Tibial nerve (tissue), 4 donors: ENCODE measurements around the gene CAPN14. TPM values are rescaled to one million over a fixed set of nuclear protein-coding genes. Genes with fewer than 3 reads are reported as not detected.

Source experiments
- DNase-seq, 2 donors: peaks; one replicate each; pipeline ENCODE4 v3.0.0-alpha.2; 2019; ENCODE audit warnings: low spot score in 2 of 2
- H3K27ac ChIP-seq, 4 donors: fragments of 200-600 bp; sonication (generic) in 3 of 4; one replicate each; pipeline ENCODE4 v1.5.1; 2017 to 2019; ENCODE audit warnings: mild to moderate bottlenecking in 1 of 4
- H3K27me3 ChIP-seq, 2 donors: fragments of 200-600 bp; sonication (generic) in 1 of 2; one replicate each; pipeline versions ENCODE4 v1.5.1 to v1.6.0; 2017 to 2019
- H3K36me3 ChIP-seq, 3 donors: fragments of 200-600 bp; sonication (generic); one replicate each; pipeline ENCODE4 v1.5.1; 2018 to 2019
- H3K4me1 ChIP-seq, 4 donors: fragments of 200-600 bp; sonication (generic) in 3 of 4; one replicate each; pipeline ENCODE4 v1.5.1; 2017 to 2019
- H3K4me3 ChIP-seq, 4 donors: fragments of 200-600 bp; sonication (generic) in 3 of 4; one replicate each; pipeline ENCODE4 v1.5.1; 2017 to 2019; ENCODE audit warnings: mild to moderate bottlenecking in 1 of 4, moderate library complexity in 1 of 4
- H3K9me3 ChIP-seq, 4 donors: fragments of 200-600 bp; sonication (generic) in 3 of 4; one replicate each; pipeline ENCODE4 v1.5.1; 2017 to 2019
- EP300 ChIP-seq, 2 donors: sonication (generic); formaldehyde crosslinking; IDR thresholded peaks; one replicate each; pipeline ENCODE4 v1.6.1; 2017; ENCODE audit warnings: antibody characterized with exemption in 2 of 2, mild to moderate bottlenecking in 1 of 2
- POLR2A ChIP-seq, 2 donors: fragments of 450-650 bp; IDR thresholded peaks; one replicate each; pipeline ENCODE4 v1.6.1; 2017; ENCODE audit warnings: antibody characterized with exemption in 2 of 2, mild to moderate bottlenecking in 2 of 2, moderate library complexity in 2 of 2
- WGBS, 2 donors: methylation state at CpG; one replicate each; pipeline ENCODE4 v1.1.5; 2018; 5-methylcytosine and 5-hydroxymethylcytosine counted together
- small RNA-seq: library from RNA; depleted of rRNA; stranded (forward); fragments of <200 nt; gene quantifications from one replicate; pipeline ENCODE3, GENCODE V24; 2016
- total RNA-seq, 4 donors: library from RNA; depleted of rRNA; stranded (reverse); fragments of >200 nt; gene quantifications; one replicate each; pipeline ENCODE4 v1.1.0, GENCODE V29; 2016
- TF ChIP-seq, protein P1 (sequence below), 5 experiments: fragments of 200-600 bp in 3 of 5; fragments of 450-650 bp in 2 of 5; sonication (generic) in 3 of 5; IDR thresholded peaks; one replicate each; pipeline ENCODE4 v1.5.1; 2016 to 2019; ENCODE audit warnings: antibody characterized with exemption in 5 of 5, mild to moderate bottlenecking in 3 of 5, moderate library complexity in 2 of 5

The CAPN14 gene
- total RNA-seq, 4 donors from 2014 or later: not detected

GRCh38 chr2:31125918-31126695 lies 91.2 kb downstream of the CAPN14 start:
- no peak for DNase-seq
- Histone ChIP-seq H3K36me3 (no peaks in the 10 kb centered on the region), H3K9me3 (no peaks in the 10 kb centered on the region), H3K27ac (no peak overlapping the region), H3K4me1 (no peaks in the 10 kb centered on the region), H3K27me3 (no peaks in the 10 kb centered on the region), H3K4me3 (no peak overlapping the region)
- TF ChIP-seq, protein P1, sequence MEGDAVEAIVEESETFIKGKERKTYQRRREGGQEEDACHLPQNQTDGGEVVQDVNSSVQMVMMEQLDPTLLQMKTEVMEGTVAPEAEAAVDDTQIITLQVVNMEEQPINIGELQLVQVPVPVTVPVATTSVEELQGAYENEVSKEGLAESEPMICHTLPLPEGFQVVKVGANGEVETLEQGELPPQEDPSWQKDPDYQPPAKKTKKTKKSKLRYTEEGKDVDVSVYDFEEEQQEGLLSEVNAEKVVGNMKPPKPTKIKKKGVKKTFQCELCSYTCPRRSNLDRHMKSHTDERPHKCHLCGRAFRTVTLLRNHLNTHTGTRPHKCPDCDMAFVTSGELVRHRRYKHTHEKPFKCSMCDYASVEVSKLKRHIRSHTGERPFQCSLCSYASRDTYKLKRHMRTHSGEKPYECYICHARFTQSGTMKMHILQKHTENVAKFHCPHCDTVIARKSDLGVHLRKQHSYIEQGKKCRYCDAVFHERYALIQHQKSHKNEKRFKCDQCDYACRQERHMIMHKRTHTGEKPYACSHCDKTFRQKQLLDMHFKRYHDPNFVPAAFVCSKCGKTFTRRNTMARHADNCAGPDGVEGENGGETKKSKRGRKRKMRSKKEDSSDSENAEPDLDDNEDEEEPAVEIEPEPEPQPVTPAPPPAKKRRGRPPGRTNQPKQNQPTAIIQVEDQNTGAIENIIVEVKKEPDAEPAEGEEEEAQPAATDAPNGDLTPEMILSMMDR (IDR thresholded peaks at IDR 0.05): no peak
- TF ChIP-seq EP300 (IDR thresholded peaks at IDR 0.05) (no peak), POLR2A (IDR thresholded peaks at IDR 0.05) (no peak)
- WGBS, 2 donors: 60 to 68% methylated on average over 6 of the region's 6 CpGs

GRCh38 chr2:31124904-31125303 lies 92.4 kb downstream of the CAPN14 start:
- Histone ChIP-seq H3K4me1 (no peaks in the 10 kb centered on the region), H3K36me3 (no peaks in the 10 kb centered on the region), H3K9me3 (no peaks in the 10 kb centered on the region), H3K27me3 (no peaks in the 10 kb centered on the region), H3K27ac (no peak overlapping the region), H3K4me3 (no peak overlapping the region)
- WGBS, 2 donors: 89 to 94% methylated on average over 4 of the region's 4 CpGs
- TF ChIP-seq POLR2A (IDR thresholded peaks at IDR 0.05) (no peak), EP300 (IDR thresholded peaks at IDR 0.05) (no peak)
- TF ChIP-seq, protein P1 (IDR thresholded peaks at IDR 0.05): no peak
- DNase-seq: no peak

Small RNA genes lying within 50 kb of the gene (small RNA-seq; reads per million reads assigned to genes)
- not detected for gene RNA5SP90

Other genes with a start within 250 kb of the CAPN14 start
- 1 to 10 TPM in 1 of 4 donors, under 1 TPM in 2, not detected in 1; 0.21 to 4.2 (median 0.78) TPM for gene GALNT14, start 79.1 kb downstream of the CAPN14 start, total RNA-seq
- 10 to 100 TPM in 2 of 4 donors, 1 to 10 TPM in 2; 8.3 to 12.6 (median 9.3) TPM for gene EHD3, start 16.6 kb upstream of the CAPN14 start, total RNA-seq
- under 1 TPM in 1 of 4 donors, not detected in 3; under 0.01 TPM for gene XDH, start 197.2 kb upstream of the CAPN14 start, total RNA-seq